A549 (cell line): ENCODE data around the gene CBLIF.
"Not testable (repeated sequence)": the region's sequence is repeated elsewhere in the genome, so short reads cannot be mapped to it uniquely, and the experiment has no call there.

Source experiments
- EHMT2 ChIP-seq: fragments of 200-600 bp; sonication (generic); IDR thresholded peaks from 2 replicates; pipeline ENCODE4 v1.6.1; 2016; ENCODE audit warnings: antibody characterized with exemption, low read depth, mild to moderate bottlenecking, moderate library complexity
- EP300 ChIP-seq, 2 experiments: fragments of >200 bp; sonication (Bioruptor Twin); formaldehyde crosslinking; IDR thresholded peaks; 2 replicates in 1 of 2; 3 replicates in 1 of 2; pipeline ENCODE4 v1.6.1; 2016 to 2017
- HOXA7 ChIP-seq: fragments of 250-450 bp; sonication (Bioruptor Pico); IDR thresholded peaks from 2 replicates; pipeline ENCODE4 v1.5.0; 2020; ENCODE audit warnings: mild to moderate bottlenecking, moderate library complexity
- RCOR1 ChIP-seq: fragments of 150-350 bp; IDR thresholded peaks from 2 replicates; pipeline ENCODE4 v1.6.1; 2014; ENCODE audit warnings: antibody characterized with exemption, low read length, low read depth
- SREBF2 ChIP-seq: fragments of 450-650 bp; IDR thresholded peaks from 2 replicates; pipeline ENCODE4 v1.6.1; 2014; ENCODE audit warnings: mild to moderate bottlenecking, moderate library complexity
- TF ChIP-seq, protein P1 (sequence below): fragments of 150-350 bp; IDR thresholded peaks from 2 replicates; pipeline ENCODE4 v1.6.1; 2014; ENCODE audit warnings: low read depth, mild to moderate bottlenecking, low read length
- TF ChIP-seq, protein P2 (sequence below): fragments of >200 bp; sonication (Bioruptor Twin); formaldehyde crosslinking; IDR thresholded peaks from 3 replicates; pipeline ENCODE4 v1.5.1; 2016
- TF ChIP-seq, protein P3 (sequence below): IDR thresholded peaks from 2 replicates; pipeline ENCODE4 v1.6.1; 2012
- TF ChIP-seq, protein P4 (sequence below): fragments of 450-650 bp; IDR thresholded peaks from 2 replicates; pipeline ENCODE4 v1.6.1; 2014; ENCODE audit warnings: antibody characterized with exemption
- TF ChIP-seq, protein P5 (sequence below): IDR thresholded peaks from 2 replicates; pipeline ENCODE4 v1.6.1; 2012

DNA sequence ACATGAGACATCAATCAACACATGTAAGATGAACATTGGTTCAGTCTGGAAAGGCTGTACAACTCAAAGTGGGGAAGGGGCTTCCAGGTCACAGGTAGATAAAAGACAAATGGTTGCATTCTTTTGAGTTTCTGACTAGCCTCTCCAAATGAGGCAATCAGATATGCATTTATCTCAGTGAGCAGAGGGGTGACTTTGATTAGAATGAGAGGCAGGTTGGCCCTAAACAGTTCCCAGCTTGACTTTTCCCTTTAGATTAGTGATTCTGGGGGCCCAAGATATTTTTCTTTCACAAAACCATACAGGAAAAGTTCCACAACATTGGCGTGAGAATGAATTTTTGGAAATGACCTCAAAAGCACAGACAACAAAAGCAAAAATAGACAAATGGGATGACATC, 28.9 kb downstream of the CBLIF start:
- TF ChIP-seq, protein P1, sequence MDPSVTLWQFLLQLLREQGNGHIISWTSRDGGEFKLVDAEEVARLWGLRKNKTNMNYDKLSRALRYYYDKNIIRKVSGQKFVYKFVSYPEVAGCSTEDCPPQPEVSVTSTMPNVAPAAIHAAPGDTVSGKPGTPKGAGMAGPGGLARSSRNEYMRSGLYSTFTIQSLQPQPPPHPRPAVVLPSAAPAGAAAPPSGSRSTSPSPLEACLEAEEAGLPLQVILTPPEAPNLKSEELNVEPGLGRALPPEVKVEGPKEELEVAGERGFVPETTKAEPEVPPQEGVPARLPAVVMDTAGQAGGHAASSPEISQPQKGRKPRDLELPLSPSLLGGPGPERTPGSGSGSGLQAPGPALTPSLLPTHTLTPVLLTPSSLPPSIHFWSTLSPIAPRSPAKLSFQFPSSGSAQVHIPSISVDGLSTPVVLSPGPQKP, result not testable (repeated sequence)
- TF ChIP-seq, protein P2, sequence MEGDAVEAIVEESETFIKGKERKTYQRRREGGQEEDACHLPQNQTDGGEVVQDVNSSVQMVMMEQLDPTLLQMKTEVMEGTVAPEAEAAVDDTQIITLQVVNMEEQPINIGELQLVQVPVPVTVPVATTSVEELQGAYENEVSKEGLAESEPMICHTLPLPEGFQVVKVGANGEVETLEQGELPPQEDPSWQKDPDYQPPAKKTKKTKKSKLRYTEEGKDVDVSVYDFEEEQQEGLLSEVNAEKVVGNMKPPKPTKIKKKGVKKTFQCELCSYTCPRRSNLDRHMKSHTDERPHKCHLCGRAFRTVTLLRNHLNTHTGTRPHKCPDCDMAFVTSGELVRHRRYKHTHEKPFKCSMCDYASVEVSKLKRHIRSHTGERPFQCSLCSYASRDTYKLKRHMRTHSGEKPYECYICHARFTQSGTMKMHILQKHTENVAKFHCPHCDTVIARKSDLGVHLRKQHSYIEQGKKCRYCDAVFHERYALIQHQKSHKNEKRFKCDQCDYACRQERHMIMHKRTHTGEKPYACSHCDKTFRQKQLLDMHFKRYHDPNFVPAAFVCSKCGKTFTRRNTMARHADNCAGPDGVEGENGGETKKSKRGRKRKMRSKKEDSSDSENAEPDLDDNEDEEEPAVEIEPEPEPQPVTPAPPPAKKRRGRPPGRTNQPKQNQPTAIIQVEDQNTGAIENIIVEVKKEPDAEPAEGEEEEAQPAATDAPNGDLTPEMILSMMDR, result not testable (repeated sequence)
- TF ChIP-seq, protein P3, sequence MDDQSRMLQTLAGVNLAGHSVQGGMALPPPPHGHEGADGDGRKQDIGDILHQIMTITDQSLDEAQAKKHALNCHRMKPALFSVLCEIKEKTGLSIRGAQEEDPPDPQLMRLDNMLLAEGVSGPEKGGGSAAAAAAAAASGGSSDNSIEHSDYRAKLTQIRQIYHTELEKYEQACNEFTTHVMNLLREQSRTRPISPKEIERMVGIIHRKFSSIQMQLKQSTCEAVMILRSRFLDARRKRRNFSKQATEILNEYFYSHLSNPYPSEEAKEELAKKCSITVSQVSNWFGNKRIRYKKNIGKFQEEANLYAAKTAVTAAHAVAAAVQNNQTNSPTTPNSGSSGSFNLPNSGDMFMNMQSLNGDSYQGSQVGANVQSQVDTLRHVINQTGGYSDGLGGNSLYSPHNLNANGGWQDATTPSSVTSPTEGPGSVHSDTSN, result not testable (repeated sequence)
- not testable (repeated sequence) for TF ChIP-seq EHMT2; EP300 (IDR thresholded peaks at IDR 0.05); RCOR1; HOXA7; SREBF2
- TF ChIP-seq, protein P4, sequence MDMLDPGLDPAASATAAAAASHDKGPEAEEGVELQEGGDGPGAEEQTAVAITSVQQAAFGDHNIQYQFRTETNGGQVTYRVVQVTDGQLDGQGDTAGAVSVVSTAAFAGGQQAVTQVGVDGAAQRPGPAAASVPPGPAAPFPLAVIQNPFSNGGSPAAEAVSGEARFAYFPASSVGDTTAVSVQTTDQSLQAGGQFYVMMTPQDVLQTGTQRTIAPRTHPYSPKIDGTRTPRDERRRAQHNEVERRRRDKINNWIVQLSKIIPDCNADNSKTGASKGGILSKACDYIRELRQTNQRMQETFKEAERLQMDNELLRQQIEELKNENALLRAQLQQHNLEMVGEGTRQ, result not testable (repeated sequence)
- TF ChIP-seq, protein P5, sequence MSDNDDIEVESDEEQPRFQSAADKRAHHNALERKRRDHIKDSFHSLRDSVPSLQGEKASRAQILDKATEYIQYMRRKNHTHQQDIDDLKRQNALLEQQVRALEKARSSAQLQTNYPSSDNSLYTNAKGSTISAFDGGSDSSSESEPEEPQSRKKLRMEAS, result not testable (repeated sequence)
